H9 (cell line): ENCODE results near the gene TMEM164. TPM values are rescaled to one million over a fixed set of nuclear protein-coding genes. Genes with fewer than 3 reads are reported as not detected.

Source experiments
- DNase-seq: peaks from one replicate; pipeline ENCODE4 v3.0.0-alpha.2; 2017
- H2AFZ ChIP-seq: one replicate; pipeline ENCODE4 v1.6.1; 2013; ENCODE audit warnings: mild to moderate bottlenecking, low read length, control low read depth, moderate library complexity
- H2AK5ac ChIP-seq: 2 replicates; pipeline ENCODE4 v1.6.1; 2013; ENCODE audit warnings: low read length, control low read depth, mixed read lengths; ENCODE audit not compliant: insufficient read length
- H2BK120ac ChIP-seq: one replicate; pipeline ENCODE4 v1.6.1; 2013; ENCODE audit warnings: low read depth, mild to moderate bottlenecking, low read length, control low read depth, inconsistent platforms; ENCODE audit not compliant: poor library complexity, severe bottlenecking
- H2BK12ac ChIP-seq: 2 replicates; pipeline ENCODE4 v1.6.1; 2013; ENCODE audit warnings: low read length, control low read depth, mixed read lengths, low read depth; ENCODE audit not compliant: insufficient read length
- H2BK15ac ChIP-seq: 2 replicates; pipeline ENCODE4 v1.6.1; 2013; ENCODE audit warnings: low read depth, low read length, control low read depth
- H2BK20ac ChIP-seq: one replicate; pipeline ENCODE4 v1.6.1; 2013; ENCODE audit warnings: low read depth, mild to moderate bottlenecking, low read length, control low read depth, inconsistent platforms; ENCODE audit not compliant: poor library complexity, severe bottlenecking
- H2BK5ac ChIP-seq: 2 replicates; pipeline ENCODE4 v1.6.1; 2013; ENCODE audit warnings: low read length, control low read depth, mixed read lengths; ENCODE audit not compliant: insufficient read length
- H3K14ac ChIP-seq: 2 replicates; pipeline ENCODE4 v1.6.1; 2013; ENCODE audit warnings: low read length, control low read depth; ENCODE audit not compliant: insufficient read depth
- H3K18ac ChIP-seq: 2 replicates; pipeline ENCODE4 v1.6.1; 2013; ENCODE audit warnings: low read depth, mild to moderate bottlenecking, mixed read lengths, low read length, control low read depth; ENCODE audit not compliant: insufficient read length
- H3K23ac ChIP-seq: 2 replicates; pipeline ENCODE4 v1.6.1; 2013; ENCODE audit warnings: low read length, control low read depth, mixed read lengths, low read depth; ENCODE audit not compliant: insufficient read length
- H3K23me2 ChIP-seq: 2 replicates; pipeline ENCODE4 v1.6.1; 2013; ENCODE audit warnings: low read depth, mild to moderate bottlenecking, mixed read lengths, low read length, control low read depth; ENCODE audit not compliant: insufficient read length, poor library complexity, severe bottlenecking
- H3K27ac ChIP-seq: 2 replicates; pipeline ENCODE4 v1.5.1; 2013; ENCODE audit warnings: low read length, control low read depth, mixed read lengths, low read depth; ENCODE audit not compliant: insufficient read length
- H3K27me3 ChIP-seq: 2 replicates; pipeline ENCODE4 v1.6.1; 2013; ENCODE audit warnings: low read length, control low read depth, inconsistent platforms; ENCODE audit not compliant: insufficient read depth
- H3K4ac ChIP-seq: 2 replicates; pipeline ENCODE4 v1.6.1; 2013; ENCODE audit warnings: low read depth, mild to moderate bottlenecking, control low read depth, inconsistent platforms, low read length, moderate library complexity
- H3K4me1 ChIP-seq: 2 replicates; pipeline ENCODE4 v1.6.1; 2013; ENCODE audit warnings: low read length, control low read depth, inconsistent platforms; ENCODE audit not compliant: insufficient read depth
- H3K4me2 ChIP-seq: 2 replicates; pipeline ENCODE4 v1.6.1; 2013; ENCODE audit warnings: low read length, control low read depth, mixed read lengths; ENCODE audit not compliant: insufficient read length, insufficient read depth
- H3K56ac ChIP-seq: 2 replicates; pipeline ENCODE4 v1.6.1; 2013; ENCODE audit warnings: low read depth, mild to moderate bottlenecking, mixed read lengths, low read length, control low read depth; ENCODE audit not compliant: insufficient read length
- H3K79me1 ChIP-seq: 2 replicates; pipeline ENCODE4 v1.6.1; 2013; ENCODE audit warnings: low read depth, mild to moderate bottlenecking, moderate library complexity, low read length, control low read depth, inconsistent platforms; ENCODE audit not compliant: insufficient read depth, poor library complexity, severe bottlenecking
- H3K79me2 ChIP-seq: 2 replicates; pipeline ENCODE4 v1.6.1; 2013; ENCODE audit warnings: low read length, control low read depth, inconsistent platforms; ENCODE audit not compliant: insufficient read depth
- H3K9ac ChIP-seq: 2 replicates; pipeline ENCODE4 v1.6.1; 2013; ENCODE audit warnings: low read length, control low read depth, mixed read lengths; ENCODE audit not compliant: insufficient read length; ENCODE audit errors: extremely low read depth
- H3K9me3 ChIP-seq: one replicate; pipeline ENCODE4 v1.6.1; 2013; ENCODE audit warnings: low read depth, low read length, inconsistent platforms; ENCODE audit not compliant: control insufficient read depth
- H3T11ph ChIP-seq: one replicate; pipeline ENCODE4 v1.6.1; 2013; ENCODE audit warnings: mild to moderate bottlenecking, low read length, control low read depth, inconsistent platforms
- H4K20me1 ChIP-seq: one replicate; pipeline ENCODE4 v1.6.1; 2013; ENCODE audit not compliant: control insufficient read depth, insufficient read length, insufficient read depth
- H4K5ac ChIP-seq: 2 replicates; pipeline ENCODE4 v1.6.1; 2013; ENCODE audit warnings: low read depth, mild to moderate bottlenecking, mixed read lengths, low read length, control low read depth; ENCODE audit not compliant: insufficient read length
- H4K8ac ChIP-seq: replicated peaks from 2 replicates; pipeline ENCODE4 v1.6.1; 2013; ENCODE audit warnings: low read length, control low read depth, mixed read lengths, low read depth; ENCODE audit not compliant: insufficient read length
- H4K91ac ChIP-seq: 2 replicates; pipeline ENCODE4 v1.6.1; 2013; ENCODE audit warnings: low read depth, mild to moderate bottlenecking, moderate library complexity, mixed read lengths, low read length, control low read depth; ENCODE audit not compliant: insufficient read length
- H3K27ac Mint-ChIP-seq, 3 experiments: 2 replicates in 2 of 3; 3 replicates in 1 of 3; pipeline ENCODE4 v1.8.0; 2020 to 2021; ENCODE audit warnings: mixed read lengths in 3 of 3, mild to moderate bottlenecking in 1 of 3, moderate library complexity in 1 of 3
- H3K27me3 Mint-ChIP-seq: 2 replicates; pipeline ENCODE4 v1.8.0; 2021; ENCODE audit warnings: low read depth, mild to moderate bottlenecking, moderate library complexity, mixed read lengths
- H3K36me3 Mint-ChIP-seq, 3 experiments: 2 replicates in 2 of 3; 3 replicates in 1 of 3; pipeline ENCODE4 v1.8.0; 2020 to 2021; ENCODE audit warnings: low read depth in 3 of 3, mixed read lengths in 3 of 3; ENCODE audit not compliant: insufficient read depth in 1 of 3
- H3K4me1 Mint-ChIP-seq, 2 experiments: 2 replicates each; pipeline ENCODE4 v1.8.0; 2020; ENCODE audit warnings: mixed read lengths in 2 of 2
- H3K4me3 Mint-ChIP-seq, 2 experiments: 2 replicates in 1 of 2; 3 replicates in 1 of 2; pipeline ENCODE4 v1.8.0; 2020 to 2021; ENCODE audit warnings: mild to moderate bottlenecking in 2 of 2, mixed read lengths in 2 of 2, moderate library complexity in 1 of 2
- H3K9me3 Mint-ChIP-seq, 2 experiments: 2 replicates in 1 of 2; 3 replicates in 1 of 2; pipeline ENCODE4 v1.8.0; 2020; ENCODE audit warnings: mild to moderate bottlenecking in 2 of 2, mixed read lengths in 2 of 2, moderate library complexity in 1 of 2
- WGBS: extraction: QIAGEN DNeasy Blood & Tissue Kit; methylation state at CpG from one replicate; pipeline ENCODE4 v1.1.7; 2013; ENCODE audit warnings: missing lambda C conversion rate, low lambda C conversion rate, mixed read lengths; ENCODE audit not compliant: insufficient read length; ENCODE audit errors: extremely low coverage; 5-methylcytosine and 5-hydroxymethylcytosine counted together
- total RNA-seq: library from RNA; stranded (reverse); gene quantifications from 2 replicates; pipeline ENCODE4 v1.2.1, GENCODE V29; 2021
- TF ChIP-seq, protein P1 (sequence below): fragments of 200-600 bp; sonication (generic); conservative IDR thresholded peaks from 3 replicates; pipeline ENCODE4 v1.8.0; 2021; ENCODE audit warnings: antibody characterized with exemption, mild to moderate bottlenecking

TMEM164 gene
- total RNA-seq, 1 experiment from 2014 or later: 30.4 TPM

DNA sequence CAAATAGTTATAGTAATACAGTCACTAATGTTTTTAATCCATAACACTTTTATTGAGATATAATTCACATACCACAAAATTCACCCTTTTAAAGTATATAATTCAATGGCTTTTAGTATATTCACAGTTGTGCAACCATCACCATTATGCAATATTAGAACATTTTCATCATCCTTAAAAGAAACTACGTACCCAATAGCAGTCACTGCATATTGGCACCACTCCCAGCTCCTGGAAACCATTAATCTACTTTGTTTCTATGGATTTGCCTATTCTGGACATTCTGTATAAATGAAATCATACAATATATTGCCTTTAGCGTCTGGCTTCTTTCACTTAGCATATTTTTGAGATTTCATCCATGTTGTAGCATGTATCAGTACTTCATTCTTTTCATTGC lies 215.7 kb downstream of the TMEM164 start:
- H2BK15ac ChIP-seq: no peak overlapping the region
- H3K4me1 Mint-ChIP-seq: peaks cover 0 to 2% of the 10 kb centered on the region in 2 experiments; a peak in 1 of 4 replicates
- TF ChIP-seq, protein P1, sequence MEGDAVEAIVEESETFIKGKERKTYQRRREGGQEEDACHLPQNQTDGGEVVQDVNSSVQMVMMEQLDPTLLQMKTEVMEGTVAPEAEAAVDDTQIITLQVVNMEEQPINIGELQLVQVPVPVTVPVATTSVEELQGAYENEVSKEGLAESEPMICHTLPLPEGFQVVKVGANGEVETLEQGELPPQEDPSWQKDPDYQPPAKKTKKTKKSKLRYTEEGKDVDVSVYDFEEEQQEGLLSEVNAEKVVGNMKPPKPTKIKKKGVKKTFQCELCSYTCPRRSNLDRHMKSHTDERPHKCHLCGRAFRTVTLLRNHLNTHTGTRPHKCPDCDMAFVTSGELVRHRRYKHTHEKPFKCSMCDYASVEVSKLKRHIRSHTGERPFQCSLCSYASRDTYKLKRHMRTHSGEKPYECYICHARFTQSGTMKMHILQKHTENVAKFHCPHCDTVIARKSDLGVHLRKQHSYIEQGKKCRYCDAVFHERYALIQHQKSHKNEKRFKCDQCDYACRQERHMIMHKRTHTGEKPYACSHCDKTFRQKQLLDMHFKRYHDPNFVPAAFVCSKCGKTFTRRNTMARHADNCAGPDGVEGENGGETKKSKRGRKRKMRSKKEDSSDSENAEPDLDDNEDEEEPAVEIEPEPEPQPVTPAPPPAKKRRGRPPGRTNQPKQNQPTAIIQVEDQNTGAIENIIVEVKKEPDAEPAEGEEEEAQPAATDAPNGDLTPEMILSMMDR: no peak
- no peak overlapping the region for H4K8ac ChIP-seq
- no peak overlapping the region for H2BK120ac ChIP-seq
- H3K9me3 ChIP-seq: no peaks in the 10 kb centered on the region
- no peaks in the 10 kb centered on the region for H3K4me1 ChIP-seq
- H4K5ac ChIP-seq: no peak overlapping the region
- H2AK5ac ChIP-seq: no peak overlapping the region
- peaks cover 0 to 3% of the 10 kb centered on the region in 2 experiments; a peak in 1 of 5 replicates for H3K9me3 Mint-ChIP-seq
- no peak overlapping the region for H4K91ac ChIP-seq
- H4K20me1 ChIP-seq: no peaks in the 10 kb centered on the region
- H2BK5ac ChIP-seq: no peak overlapping the region
- H3K79me2 ChIP-seq: no peaks in the 10 kb centered on the region
- no peak overlapping the region for H3K4ac ChIP-seq
- H3T11ph ChIP-seq: no peak overlapping the region
- no peak overlapping the region for H3K18ac ChIP-seq
- H3K4me3 Mint-ChIP-seq: no peak overlapping the region
- H3K79me1 ChIP-seq: no peaks in the 10 kb centered on the region
- no peak overlapping the region for H2BK12ac ChIP-seq
- no peak overlapping the region for H3K23ac ChIP-seq
- WGBS: no CpG with 5 or more reads among the region's 2 CpGs
- no peak overlapping the region for H3K27ac ChIP-seq
- H3K36me3 Mint-ChIP-seq: no peaks in the 10 kb centered on the region; a peak in 2 of 7 replicates
- DNase-seq: no peak
- no peak overlapping the region for H2BK20ac ChIP-seq
- no peak overlapping the region for H3K4me2 ChIP-seq
- no peaks in the 10 kb centered on the region for H3K27me3 Mint-ChIP-seq
- H3K56ac ChIP-seq: no peak overlapping the region
- no peak overlapping the region for H3K14ac ChIP-seq
- H2AFZ ChIP-seq: no peak overlapping the region
- H3K23me2 ChIP-seq: no peaks in the 10 kb centered on the region
- no peak overlapping the region for H3K27ac Mint-ChIP-seq
- no peaks in the 10 kb centered on the region; the same call in 1 of the 2 replicates for H3K27me3 ChIP-seq
- H3K9ac ChIP-seq: no peak overlapping the region
